CD4-positive, alpha-beta T cell treated with Interleukin-17A for 4 hours (primary cell): ENCODE results near the gene NDUFA9.
A peak's percentile ranks its signal among the peaks of the same experiment; 100 is the strongest.

Experiments used
- DNase-seq: peaks from one replicate; pipeline ENCODE4 v3.0.0-alpha.2; 2020; ENCODE audit warnings: mixed read lengths

NDUFA9 gene

GRCh38 chr12:4648501-4649357 is at the start of gene NDUFA9, which contains the start of gene AKAP3:
NDUFA9 (plus strand) TSS chr12:4649114; CDS start chr12:4649127, 13 bp downstream.
AKAP3 (minus strand) TSS chr12:4649051; CDS start chr12:4638196, 10,855 bp downstream.
- DNase-seq, result peak; percentile 79

- DNase-seq, result no peak
Measured at GRCh38 chr12:4603421-4603820, 45.5 kb upstream of the NDUFA9 start.

- no peak for DNase-seq
Measured at GRCh38 chr12:4603946-4604345, 45.0 kb upstream of the NDUFA9 start.

GRCh38 chr12:4604684-4605193 is 44.2 kb upstream of the NDUFA9 start:
- peak; percentile 83 for DNase-seq

- DNase-seq, result no peak
Measured at GRCh38 chr12:4607056-4607455, 41.9 kb upstream of the NDUFA9 start.

- DNase-seq, result no peak
Measured at GRCh38 chr12:4609071-4609470, 39.8 kb upstream of the NDUFA9 start.

- no peak for DNase-seq
Measured at GRCh38 chr12:4610481-4610880, 38.4 kb upstream of the NDUFA9 start.

GRCh38 chr12:4615667-4616066 is 33.2 kb upstream of the NDUFA9 start:
- DNase-seq, result no peak

- DNase-seq, result no peak
Measured at GRCh38 chr12:4621511-4621910, 27.4 kb upstream of the NDUFA9 start.

- no peak for DNase-seq
Measured at GRCh38 chr12:4626543-4626942, 22.4 kb upstream of the NDUFA9 start.

- DNase-seq, result no peak
Measured at GRCh38 chr12:4628406-4628805, 20.5 kb upstream of the NDUFA9 start.

- DNase-seq, result no peak
Measured at GRCh38 chr12:4630262-4630661, 18.7 kb upstream of the NDUFA9 start.

- no peak for DNase-seq
Measured at GRCh38 chr12:4643747-4644146, 5.2 kb upstream of the NDUFA9 start.

- no peak for DNase-seq
Measured at GRCh38 chr12:4645023-4645422, 3.9 kb upstream of the NDUFA9 start.

GRCh38 chr12:4648104-4648500 is 812 bp upstream of the NDUFA9 start:
- DNase-seq, result no peak

GRCh38 chr12:4649358-4649661 is 396 bp downstream of the NDUFA9 start:
- DNase-seq, result no peak

- DNase-seq, result no peak
Measured at GRCh38 chr12:4653257-4653656, 4.3 kb downstream of the NDUFA9 start.

GRCh38 chr12:4653691-4654090 is 4.8 kb downstream of the NDUFA9 start:
- no peak for DNase-seq

- no peak for DNase-seq
Measured at GRCh38 chr12:4663971-4664505, 15.1 kb downstream of the NDUFA9 start.

GRCh38 chr12:4665236-4665635 is 16.3 kb downstream of the NDUFA9 start:
- no peak for DNase-seq

- no peak for DNase-seq
Measured at GRCh38 chr12:4679711-4680110, 30.8 kb downstream of the NDUFA9 start.

- DNase-seq, result no peak
Measured at GRCh38 chr12:4681732-4682131, 32.8 kb downstream of the NDUFA9 start.

- DNase-seq, result no peak
Measured at GRCh38 chr12:4685317-4685716, 36.4 kb downstream of the NDUFA9 start.

- no peak for DNase-seq
Measured at GRCh38 chr12:4690760-4691159, 41.8 kb downstream of the NDUFA9 start.
